IPS-18c (cell line): ENCODE data around the gene KRTAP13-4.

Experiments used
- H3K4me3 ChIP-seq: 2 replicates; pipeline ENCODE4 v1.7.0; 2013; ENCODE audit warnings: low read depth, mild to moderate bottlenecking, low read length, moderate library complexity; ENCODE audit not compliant: insufficient read depth
- H3K9me3 ChIP-seq: one replicate; pipeline ENCODE4 v1.6.1; 2013; ENCODE audit warnings: mild to moderate bottlenecking, low read length, moderate library complexity; ENCODE audit not compliant: control insufficient read depth, insufficient read depth

Gene KRTAP13-4, protein sequence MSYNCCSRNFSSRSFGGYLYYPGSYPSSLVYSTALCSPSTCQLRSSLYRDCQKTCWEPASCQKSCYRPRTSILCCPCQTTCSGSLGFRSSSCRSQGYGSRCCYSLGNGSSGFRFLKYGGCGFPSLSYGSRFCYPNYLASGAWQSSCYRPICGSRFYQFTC

DNA sequence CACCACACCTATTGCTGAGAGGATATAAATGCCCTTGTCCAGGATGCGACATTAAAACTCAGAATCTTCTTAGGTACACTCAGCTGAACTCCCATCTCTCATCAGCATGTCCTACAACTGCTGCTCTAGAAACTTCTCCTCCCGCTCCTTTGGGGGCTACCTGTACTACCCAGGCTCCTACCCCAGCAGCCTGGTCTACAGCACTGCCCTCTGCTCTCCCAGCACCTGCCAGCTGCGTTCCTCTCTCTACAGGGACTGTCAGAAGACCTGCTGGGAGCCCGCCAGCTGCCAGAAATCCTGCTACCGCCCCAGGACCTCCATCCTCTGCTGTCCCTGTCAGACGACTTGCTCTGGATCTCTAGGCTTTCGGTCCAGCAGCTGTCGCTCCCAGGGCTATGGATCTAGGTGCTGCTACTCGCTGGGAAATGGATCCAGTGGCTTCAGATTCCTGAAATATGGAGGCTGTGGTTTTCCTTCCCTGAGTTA lies at the start of gene KRTAP13-4:
TSS of gene KRTAP13-4 (plus strand) at position 51 of the 486 bp plus-strand sequence. CDS start at position 107, 56 bp downstream.
- H3K4me3 ChIP-seq, result no peak within 1 kb of the TSS
- no peaks in the 10 kb centered on the region for H3K9me3 ChIP-seq

DNA sequence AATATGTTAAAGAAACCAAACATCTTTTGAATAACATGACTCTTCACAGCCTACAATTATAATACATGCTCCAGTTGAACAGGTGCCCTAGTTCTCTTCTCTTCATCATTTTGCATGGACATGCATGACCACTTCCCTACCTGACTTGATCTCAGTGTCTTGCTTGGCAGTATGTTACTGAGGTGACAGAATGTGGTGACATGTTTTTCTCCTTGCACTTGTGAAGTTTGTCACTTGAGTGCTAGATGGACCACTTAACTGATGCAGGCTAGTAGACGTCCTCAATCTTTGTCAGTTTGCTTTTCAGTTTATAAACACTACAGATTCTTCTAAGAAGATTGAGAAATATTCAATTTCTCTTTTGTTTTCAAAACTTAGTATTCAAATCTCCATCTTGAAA lies 47.8 kb upstream of the KRTAP13-4 start:
- H3K9me3 ChIP-seq, result no peaks in the 10 kb centered on the region
- H3K4me3 ChIP-seq, result no peak overlapping the region

DNA sequence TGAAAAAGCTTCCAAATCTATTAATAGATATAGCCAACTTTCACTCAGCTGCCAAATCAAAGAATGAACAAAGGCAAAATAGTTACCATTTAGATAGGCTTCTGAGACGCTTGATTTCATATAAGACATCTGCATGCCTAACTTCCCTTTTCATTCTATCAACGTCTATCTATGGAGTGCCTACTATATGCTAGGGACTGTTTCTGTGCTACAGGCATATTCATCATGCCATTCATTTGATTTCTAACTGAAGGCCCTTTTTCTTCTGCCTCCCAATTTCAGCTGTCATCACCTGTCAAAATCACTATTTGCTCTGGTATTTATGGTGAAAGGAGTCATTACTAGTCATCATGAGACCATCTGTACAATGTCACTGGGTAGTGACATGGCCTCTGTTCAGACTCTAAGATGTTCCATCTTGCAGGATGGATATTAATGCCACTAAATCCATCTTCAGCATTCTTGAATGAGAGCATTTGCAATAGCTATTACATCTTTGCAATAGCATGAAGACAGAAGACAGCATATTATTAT lies 38.5 kb upstream of the KRTAP13-4 start:
- Histone ChIP-seq H3K4me3 (no peak overlapping the region), H3K9me3 (no peaks in the 10 kb centered on the region)

DNA sequence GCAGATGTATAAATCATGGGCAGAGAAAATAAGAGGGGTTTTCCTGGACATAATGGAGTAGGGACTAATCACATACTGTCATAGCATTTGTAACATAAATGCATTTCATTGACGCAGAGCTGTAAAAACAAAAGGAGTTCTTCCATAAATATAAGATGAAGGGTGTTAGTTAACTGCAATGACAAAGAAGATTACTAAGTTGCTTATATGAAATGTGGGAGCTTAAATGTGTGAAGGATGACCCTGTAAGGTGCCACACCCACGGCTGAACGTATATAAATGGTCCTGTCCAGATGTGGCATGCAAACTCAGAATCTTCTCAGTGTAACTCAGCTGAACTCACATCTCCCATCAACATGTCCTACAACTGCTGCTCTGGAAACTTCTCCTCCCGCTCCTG lies 34.3 kb upstream of the KRTAP13-4 start, which contains the start of gene KRTAP13-1:
TSS of gene KRTAP13-1 (plus strand) at position 301 of the 400 bp plus-strand sequence. CDS start at position 357, 56 bp downstream.
- no peaks in the 10 kb centered on the region for H3K9me3 ChIP-seq
- H3K4me3 ChIP-seq, result no peak within 1 kb of the TSS

DNA sequence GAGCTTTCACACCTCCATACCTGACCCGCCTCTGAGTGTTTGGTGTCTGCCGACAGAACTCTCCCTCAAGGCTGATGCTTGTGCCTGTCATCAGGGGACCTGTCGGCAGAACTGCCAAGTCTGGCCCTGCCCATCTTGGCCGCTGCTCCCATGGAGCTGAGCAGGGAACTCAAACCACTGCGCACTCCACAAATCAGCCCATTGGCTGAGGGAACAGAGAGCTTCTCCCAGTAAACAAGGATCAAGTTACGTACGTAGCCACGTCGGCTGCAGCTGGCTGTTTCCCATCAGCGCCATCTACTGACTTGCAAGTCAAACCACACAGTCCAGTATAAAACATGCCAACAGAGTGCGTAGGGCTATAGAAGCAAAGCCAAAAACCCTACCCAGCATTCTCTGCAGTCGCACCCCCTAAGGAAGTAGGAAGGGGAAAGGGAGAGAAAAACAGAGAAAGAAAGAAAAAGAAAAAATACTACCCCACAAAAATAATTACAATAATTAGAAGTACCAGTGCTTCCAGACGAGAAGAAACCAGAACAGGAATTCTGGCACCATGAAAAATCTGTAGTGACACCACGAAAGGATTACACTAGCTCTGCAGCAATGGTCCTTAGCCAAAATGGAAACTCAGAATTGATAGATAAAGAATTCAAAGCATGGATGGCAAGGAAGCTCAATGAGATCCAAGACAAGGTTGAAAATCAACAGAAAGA lies 21.1 kb upstream of the KRTAP13-4 start:
- Histone ChIP-seq H3K9me3 (peaks cover 2% of the 10 kb centered on the region), H3K4me3 (no peak overlapping the region)

DNA sequence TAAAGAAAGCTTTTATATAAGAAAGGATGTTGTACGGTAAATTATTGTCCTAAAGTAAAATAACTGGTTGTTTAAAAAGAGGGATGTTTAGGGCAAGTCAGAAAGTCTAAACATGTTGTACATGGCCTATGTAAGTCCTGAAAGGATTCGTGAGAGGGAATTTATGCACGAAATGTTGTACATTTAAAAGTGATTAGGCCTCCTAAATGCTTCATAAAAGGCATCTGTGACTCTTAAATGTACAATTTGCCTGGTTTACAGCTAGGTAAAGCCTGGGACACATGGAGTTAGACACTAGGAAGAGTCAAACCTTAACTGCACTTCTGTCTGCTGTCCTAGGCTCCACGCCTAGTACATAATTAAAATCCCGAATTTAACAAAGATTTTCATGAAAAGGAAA lies 14.0 kb upstream of the KRTAP13-4 start:
- H3K4me3 ChIP-seq, result no peak overlapping the region
- H3K9me3 ChIP-seq, result peaks cover 5% of the 10 kb centered on the region

DNA sequence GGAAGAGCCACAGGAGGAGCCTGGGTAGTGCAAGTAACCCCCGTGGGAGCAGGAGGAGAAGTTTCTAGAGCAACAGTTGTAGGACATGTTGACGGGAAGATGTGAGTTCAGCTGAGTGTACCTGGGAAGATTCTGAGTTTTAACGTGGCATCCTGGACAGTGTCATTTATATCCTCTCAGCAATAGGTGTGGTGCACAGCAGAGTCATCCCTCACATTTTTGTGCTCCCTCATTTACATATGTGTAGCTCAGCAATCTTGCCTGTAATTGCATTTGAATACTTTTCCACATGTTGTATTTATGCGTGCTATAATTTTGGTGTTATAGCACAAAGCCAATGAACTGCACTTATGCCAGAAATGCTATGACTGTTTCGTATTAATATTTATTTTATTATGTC lies 4.2 kb upstream of the KRTAP13-4 start, which contains the start of gene KRTAP13-3:
TSS of gene KRTAP13-3 (minus strand) at position 101 of the 400 bp plus-strand sequence. CDS start at position 87, 14 bp downstream.
- Histone ChIP-seq H3K4me3 (no peak within 1 kb of the TSS), H3K9me3 (no peaks in the 10 kb centered on the region)

DNA sequence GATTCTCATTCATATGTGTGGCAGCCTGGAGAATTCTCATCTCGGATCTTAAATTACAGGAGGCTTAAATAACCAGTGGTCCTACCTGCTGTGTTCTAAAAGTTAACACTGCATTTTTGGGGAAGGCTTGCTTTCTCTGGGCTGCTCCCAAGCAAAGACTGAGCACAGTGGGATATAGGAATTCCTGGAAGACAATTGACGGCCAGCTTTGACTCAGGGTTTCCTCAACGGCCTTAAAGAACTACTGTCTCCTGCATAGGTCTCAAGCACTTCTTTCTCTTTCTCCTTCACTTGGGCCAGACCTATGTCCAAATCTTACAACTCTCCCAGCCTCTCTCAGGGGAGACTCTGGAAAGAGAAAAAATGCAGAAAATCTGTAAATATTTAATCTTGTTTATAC lies 3.3 kb upstream of the KRTAP13-4 start:
- H3K4me3 ChIP-seq, result no peak overlapping the region
- no peaks in the 10 kb centered on the region for H3K9me3 ChIP-seq

DNA sequence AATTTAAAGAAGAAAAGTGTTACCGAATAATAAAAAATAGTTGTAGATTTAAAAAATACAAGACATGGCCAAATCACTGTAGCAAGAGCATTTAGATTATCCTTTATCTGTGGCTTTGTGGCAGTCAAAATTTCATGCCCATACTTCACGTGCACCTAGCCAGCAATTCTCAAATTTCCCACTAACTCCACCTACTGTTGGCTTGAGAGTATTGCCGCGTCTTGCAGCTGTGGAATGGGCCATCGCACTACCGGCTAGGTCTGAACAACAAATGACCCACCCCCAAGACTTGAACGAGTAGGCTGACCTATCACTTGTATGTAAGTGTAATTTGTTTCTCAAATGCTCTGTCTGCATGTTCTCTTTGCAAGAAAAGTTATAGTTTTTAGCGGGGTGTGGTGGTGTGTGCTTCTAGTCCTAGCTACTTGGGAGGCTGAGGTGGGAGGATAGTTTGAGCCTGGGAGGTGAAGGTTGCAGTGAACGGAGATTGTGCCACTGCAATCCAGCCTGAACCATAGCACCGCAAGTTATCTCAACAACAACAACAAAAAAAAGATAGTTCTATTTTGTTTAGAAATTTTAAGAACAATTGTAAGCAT lies 4.1 kb downstream of the KRTAP13-4 start:
- Histone ChIP-seq H3K9me3 (no peaks in the 10 kb centered on the region), H3K4me3 (no peak overlapping the region)

DNA sequence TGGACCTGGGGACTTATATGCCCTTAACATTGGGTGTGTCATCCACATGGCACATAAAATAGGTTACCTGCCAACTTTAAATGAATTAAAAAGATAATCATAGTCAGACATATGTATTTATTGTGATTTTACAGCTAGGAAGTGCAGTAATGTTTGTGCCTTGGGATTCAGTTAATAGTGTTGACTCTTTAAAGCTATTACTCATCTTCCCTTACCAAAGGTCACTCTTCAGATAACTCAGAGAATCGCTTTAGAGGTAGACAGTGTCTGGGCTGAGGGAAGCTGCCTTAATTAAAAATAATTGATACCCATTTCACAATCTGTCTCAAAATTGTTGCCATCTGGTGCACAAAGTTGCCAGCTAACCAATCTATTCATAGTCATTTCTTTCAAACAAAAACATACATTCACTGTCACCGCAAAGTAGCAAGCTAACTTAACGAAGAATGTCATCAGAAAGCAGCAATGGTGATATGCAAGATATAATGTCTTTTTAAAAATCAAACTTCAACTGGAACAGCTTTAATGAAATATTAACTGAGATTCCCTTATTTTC lies 7.1 kb downstream of the KRTAP13-4 start:
- H3K4me3 ChIP-seq, result no peak overlapping the region
- H3K9me3 ChIP-seq, result no peaks in the 10 kb centered on the region

DNA sequence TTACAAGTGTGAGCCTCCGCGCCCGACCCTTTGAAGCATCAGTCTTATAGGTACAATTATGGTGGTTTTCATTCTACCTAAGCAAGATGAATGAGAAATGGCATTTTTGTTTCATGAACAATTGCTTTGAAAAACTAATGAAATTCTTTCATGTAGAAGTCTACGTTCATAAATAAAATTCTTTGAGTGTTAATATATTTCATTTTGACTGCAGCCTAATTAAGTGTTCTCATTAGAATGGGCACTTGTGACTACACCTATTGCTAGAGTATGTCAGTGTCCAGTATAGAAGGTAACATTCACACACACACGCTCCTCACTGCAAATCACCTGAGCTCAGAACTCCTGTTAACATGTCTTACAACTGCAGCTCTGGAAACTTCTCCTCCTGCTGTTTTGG lies 10.0 kb downstream of the KRTAP13-4 start, which contains the start of gene KRTAP15-1:
TSS of gene KRTAP15-1 (plus strand) at position 301 of the 400 bp plus-strand sequence. CDS start at position 354, 53 bp downstream.
- Histone ChIP-seq H3K4me3 (no peak within 1 kb of the TSS), H3K9me3 (no peaks in the 10 kb centered on the region)

DNA sequence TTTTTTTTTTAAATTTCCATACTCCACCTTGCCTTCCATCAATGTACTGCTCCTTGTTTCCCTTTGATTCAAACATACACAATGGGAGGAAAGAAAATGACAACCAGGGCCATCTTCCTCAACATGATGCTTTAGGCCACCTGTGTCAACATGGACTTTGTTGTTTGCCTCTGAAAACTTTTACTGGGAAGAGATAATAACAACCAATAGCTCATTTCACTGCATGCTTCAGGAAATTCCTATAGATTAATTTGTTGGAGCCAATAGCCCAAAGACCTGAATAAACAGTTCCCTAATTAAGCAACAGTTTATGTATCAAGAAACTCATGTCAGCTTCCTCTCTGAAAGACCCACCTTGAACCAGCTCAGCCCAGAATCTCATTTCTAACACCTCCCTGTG lies 13.2 kb downstream of the KRTAP13-4 start:
- Histone ChIP-seq H3K9me3 (no peaks in the 10 kb centered on the region), H3K4me3 (no peak overlapping the region)

DNA sequence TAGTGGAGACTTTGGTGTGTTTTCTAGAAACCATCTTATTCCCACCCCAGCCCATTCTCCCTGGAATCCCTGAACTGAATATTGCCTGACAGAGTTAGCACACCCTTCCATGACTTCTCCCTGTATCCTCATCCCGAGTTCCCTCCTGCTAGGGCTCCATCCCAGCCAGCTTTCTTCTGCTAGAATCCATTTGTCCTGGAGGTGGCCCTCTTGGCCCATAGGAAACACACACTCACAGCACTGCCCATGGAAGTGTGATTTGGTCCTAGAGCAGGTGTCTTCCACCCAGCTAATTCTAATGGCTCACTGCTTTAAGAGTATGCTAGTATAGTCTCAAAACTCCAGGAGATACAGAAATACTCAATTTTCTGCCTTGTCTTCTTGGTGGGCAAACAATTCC lies 14.2 kb downstream of the KRTAP13-4 start:
- no peaks in the 10 kb centered on the region for H3K9me3 ChIP-seq
- no peak overlapping the region for H3K4me3 ChIP-seq

DNA sequence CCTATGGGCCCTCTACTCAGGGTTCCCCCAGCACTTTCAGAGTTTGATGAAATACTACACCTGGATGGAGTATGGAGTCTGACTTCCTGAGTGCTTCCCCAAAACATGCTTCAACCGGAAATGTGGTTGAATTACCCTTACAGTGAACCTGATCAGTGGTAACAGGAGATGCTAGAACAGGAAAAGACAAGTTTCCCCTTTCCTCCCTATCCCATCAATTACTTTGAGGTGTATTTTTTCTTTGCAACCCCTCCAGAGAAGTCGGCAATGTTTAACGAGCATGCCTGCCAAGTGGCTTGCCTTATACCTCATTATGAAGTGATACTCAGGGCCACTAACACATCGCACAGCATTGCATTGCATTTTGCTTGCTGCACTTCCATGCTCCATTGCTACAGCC lies 17.0 kb downstream of the KRTAP13-4 start:
- no peak overlapping the region for H3K4me3 ChIP-seq
- H3K9me3 ChIP-seq, result no peaks in the 10 kb centered on the region

DNA sequence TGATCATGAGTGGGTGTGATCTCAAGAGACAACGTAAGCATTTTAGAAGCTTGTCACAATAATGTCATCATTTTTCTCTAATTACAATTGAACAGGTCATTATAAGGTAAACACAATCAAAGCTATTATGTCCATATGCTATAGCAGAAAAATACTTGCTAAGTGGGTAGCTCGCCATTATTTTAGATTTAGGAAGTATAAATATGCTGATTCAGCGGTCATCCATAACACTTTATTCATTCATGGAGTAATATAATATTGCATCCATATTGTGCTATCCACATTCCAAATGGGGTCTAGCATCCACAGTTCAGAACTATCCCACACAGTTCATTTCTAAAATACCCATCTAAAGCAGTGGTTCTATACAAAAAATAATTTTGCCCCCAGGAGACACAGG lies 18.5 kb downstream of the KRTAP13-4 start:
- no peaks in the 10 kb centered on the region for H3K9me3 ChIP-seq
- H3K4me3 ChIP-seq, result no peak overlapping the region

DNA sequence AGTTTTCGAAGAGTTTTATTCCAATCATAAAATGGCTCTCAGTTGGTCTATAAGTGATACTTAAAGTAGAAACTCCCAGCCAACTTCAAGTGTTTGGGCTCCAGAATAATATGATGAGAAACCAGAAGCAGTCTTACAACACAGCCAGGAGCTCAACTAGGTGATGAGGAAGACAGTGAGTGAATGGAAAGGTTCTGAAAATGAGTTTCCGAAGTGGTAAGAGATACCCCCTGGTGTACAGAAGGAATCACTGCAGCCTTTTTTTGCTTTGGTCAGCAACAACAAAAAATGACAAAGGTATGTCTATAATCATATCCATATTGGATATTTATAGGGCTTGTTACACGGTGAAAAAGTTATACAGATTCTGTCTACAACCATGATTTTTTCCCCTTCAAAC lies 33.7 kb downstream of the KRTAP13-4 start:
- no peaks in the 10 kb centered on the region for H3K9me3 ChIP-seq
- H3K4me3 ChIP-seq, result no peak overlapping the region

DNA sequence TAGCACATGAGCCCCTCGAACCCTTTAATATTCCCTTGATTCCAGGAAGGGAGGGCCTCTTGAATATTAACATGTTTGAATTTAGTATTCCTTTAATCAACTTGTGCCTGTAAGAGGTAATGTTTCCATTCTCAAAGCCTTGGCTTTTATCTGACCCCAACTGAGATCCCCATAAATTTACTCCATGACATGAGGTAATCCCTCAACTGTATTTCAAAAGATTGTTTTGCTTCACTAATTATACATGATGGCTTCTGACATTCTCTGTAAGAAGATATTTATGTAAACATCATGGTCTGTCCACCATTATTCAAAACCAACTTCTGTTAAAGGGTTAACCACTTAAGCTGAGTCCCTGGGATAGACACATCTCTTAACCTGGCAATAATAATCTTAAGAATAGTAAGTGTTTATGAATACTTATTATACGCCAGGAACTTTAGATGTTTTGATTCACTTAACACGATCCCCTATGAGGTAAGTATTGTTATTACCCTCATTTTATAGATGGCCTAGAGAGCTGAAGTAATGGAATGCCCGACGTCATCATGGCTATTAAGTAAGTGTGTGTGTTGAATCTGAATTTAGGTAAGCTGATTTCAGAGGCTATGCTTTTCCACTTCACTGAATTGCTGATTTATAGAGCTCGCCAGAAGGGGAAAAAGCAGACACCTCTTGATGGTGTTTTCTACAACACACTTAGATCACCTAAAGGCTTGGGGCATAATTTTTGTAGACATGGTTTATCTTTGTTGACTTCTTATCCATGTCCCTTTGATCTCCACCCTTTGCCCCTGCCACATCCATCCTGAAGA lies 39.1 kb downstream of the KRTAP13-4 start:
- no peak overlapping the region for H3K4me3 ChIP-seq
- no peaks in the 10 kb centered on the region for H3K9me3 ChIP-seq
